ENCODE results near the gene GRB14.

GRB14 gene

GRCh38 chr2:164496421-164496820 lies 124.9 kb downstream of the GRB14 start:
- H3K4me3 ChIP-seq (ENCODE audit: low read depth, low read length), result no peak overlapping the region
- H3K36me3 ChIP-seq, result no peaks in the 10 kb centered on the region
- DNase-seq, result no peak
- no peaks in the 10 kb centered on the region for H3K27me3 ChIP-seq
- H3K4me1 ChIP-seq, result no peaks in the 10 kb centered on the region
- H3K9me3 ChIP-seq, result no peaks in the 10 kb centered on the region
- no peak for TF ChIP-seq CTCF (IDR thresholded peaks at IDR 0.05; ENCODE audit: low read depth, low read length)

DNA sequence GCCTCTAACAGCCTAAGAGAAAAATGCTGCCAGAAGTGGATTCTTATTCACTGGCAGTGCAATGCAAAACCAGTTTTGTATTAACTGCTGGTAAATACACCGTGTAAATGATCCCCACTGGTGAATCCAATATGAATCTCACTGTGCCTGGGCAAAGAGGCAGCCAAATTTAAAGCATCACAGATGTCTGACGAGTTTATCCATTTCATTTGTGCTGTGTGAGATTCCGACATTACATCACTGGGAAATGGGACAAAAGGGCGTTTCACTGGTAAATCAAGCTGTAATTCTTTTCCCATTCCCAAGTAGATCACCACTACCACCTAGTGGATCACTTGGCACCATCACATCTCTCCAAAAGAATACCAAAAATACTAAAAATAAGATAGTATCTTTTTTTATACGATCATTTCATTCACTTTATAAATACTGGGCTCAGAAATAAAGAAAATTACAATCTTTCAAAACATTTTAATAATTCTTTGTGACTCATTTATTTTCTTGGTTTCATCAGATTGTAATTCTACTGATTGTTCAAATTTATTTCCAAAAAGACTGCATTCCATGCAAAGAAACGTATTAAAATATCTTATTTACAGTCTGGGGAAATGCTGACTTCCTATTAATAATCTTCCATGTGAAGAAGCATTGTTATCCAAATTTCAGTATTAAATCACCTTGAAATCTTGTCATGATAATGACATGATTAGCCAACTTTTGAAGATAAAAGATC lies 125.6 kb downstream of the GRB14 start:
- no peaks in the 10 kb centered on the region for H3K36me3 ChIP-seq
- DNase-seq, result no peak
- H3K4me1 ChIP-seq, result no peaks in the 10 kb centered on the region
- no peaks in the 10 kb centered on the region for H3K27me3 ChIP-seq
- H3K9me3 ChIP-seq, result no peaks in the 10 kb centered on the region
- peak; percentile 54 for TF ChIP-seq CTCF (IDR thresholded peaks at IDR 0.05; ENCODE audit: low read depth, low read length)
- no peak overlapping the region for H3K4me3 ChIP-seq (ENCODE audit: low read depth, low read length)

DNA sequence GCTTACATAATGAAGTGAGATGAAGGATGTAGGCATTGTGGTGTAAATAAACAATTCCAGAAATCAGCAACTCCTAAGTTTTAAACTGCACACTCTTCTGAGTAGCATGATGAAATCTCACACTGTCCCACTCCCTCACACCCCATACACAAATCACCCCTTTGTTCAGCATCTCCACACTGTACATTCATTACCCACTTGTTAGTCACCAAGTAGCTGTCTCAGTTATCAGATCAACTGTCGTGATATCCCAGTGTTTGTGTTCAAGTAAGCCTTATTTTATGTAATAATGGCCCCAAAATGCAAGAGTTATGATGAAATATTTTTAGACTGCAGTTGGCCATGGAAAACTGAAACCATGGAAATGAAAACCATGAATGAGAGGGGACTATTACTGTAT lies 135.7 kb downstream of the GRB14 start:
- no peak for TF ChIP-seq CTCF (IDR thresholded peaks at IDR 0.05; ENCODE audit: low read depth, low read length)
- Histone ChIP-seq H3K36me3 (no peaks in the 10 kb centered on the region), H3K4me1 (no peaks in the 10 kb centered on the region), H3K9me3 (no peaks in the 10 kb centered on the region), H3K27me3 (no peaks in the 10 kb centered on the region), H3K4me3 (ENCODE audit: low read depth, low read length) (no peak overlapping the region)
- no peak for DNase-seq

DNA sequence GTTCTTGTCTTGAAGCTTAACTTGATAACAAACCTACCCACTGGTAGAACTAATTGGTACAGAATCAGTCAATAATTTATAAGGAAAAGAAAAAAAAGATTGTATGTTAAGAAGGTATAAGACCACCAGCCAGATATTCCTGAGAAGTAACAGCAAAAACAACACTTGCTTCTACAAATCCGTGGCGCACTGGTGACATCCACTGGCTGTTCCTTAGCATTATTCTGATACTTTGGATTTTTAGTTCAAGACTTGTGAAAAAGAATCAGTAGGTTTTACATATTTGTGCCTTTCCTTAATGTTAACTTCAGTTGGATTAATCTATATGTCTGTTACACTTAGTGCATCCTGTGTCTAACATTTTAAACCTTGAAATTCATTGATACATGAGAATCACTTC lies 141.8 kb downstream of the GRB14 start:
- H3K27me3 ChIP-seq, result no peaks in the 10 kb centered on the region
- H3K4me1 ChIP-seq, result no peaks in the 10 kb centered on the region
- H3K4me3 ChIP-seq (ENCODE audit: low read depth, low read length), result no peak overlapping the region
- DNase-seq, result peak; percentile 19
- peak; percentile 40 for TF ChIP-seq CTCF (IDR thresholded peaks at IDR 0.05; ENCODE audit: low read depth, low read length)
- no peaks in the 10 kb centered on the region for H3K9me3 ChIP-seq
- H3K36me3 ChIP-seq, result no peaks in the 10 kb centered on the region

- no peak for DNase-seq
- H3K27me3 ChIP-seq, result no peaks in the 10 kb centered on the region
- no peak overlapping the region for H3K4me3 ChIP-seq (ENCODE audit: low read depth, low read length)
- no peaks in the 10 kb centered on the region for H3K4me1 ChIP-seq
- H3K36me3 ChIP-seq, result no peaks in the 10 kb centered on the region
- TF ChIP-seq CTCF (IDR thresholded peaks at IDR 0.05; ENCODE audit: low read depth, low read length), result no peak
- no peaks in the 10 kb centered on the region for H3K9me3 ChIP-seq
These were observed 143.1 kb downstream of the GRB14 start for GRCh38 chr2:164478205-164478604.

DNA sequence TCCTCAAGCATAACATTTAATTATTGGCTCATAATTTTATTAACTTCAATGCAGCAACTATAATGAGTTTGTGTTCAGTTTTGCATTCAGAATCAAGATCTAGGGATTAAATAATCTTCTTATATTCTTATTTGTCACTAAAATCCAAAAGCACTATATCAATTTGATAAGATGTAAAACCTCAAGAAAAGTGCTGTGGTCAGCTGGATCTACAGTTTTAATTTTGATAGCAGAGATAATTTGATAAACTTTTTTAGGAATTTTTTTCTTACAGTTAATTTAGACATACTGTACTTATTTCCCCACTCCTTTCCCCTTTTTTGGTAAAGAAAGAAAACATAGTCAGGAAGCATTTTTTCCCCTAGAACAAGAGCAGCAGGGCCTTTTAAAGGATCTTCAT lies 146.4 kb downstream of the GRB14 start:
- Histone ChIP-seq H3K4me3 (ENCODE audit: low read depth, low read length) (no peak overlapping the region), H3K4me1 (no peaks in the 10 kb centered on the region), H3K27me3 (no peaks in the 10 kb centered on the region), H3K36me3 (no peaks in the 10 kb centered on the region), H3K9me3 (no peaks in the 10 kb centered on the region)
- DNase-seq, result no peak
- no peak for TF ChIP-seq CTCF (IDR thresholded peaks at IDR 0.05; ENCODE audit: low read depth, low read length)

Data from BE2C (cell line).